GM19463 (cell line): ENCODE results near the gene C17orf100.
"Not testable (repeated sequence)": the region's sequence is repeated elsewhere in the genome, so short reads cannot be mapped to it uniquely, and the experiment has no call there.

ENCODE experiments used
- ATAC-seq: cut with Tn5 transposase; IDR thresholded peaks from one replicate; pipeline ENCODE4 v1.9.1; 2021; ENCODE audit warnings: mild to moderate bottlenecking, moderate library complexity; ENCODE audit not compliant: unreplicated experiment

The C17orf100 gene

GRCh38 chr17:6640536-6641246 lies 10.9 kb upstream of the C17orf100 start, which contains the start of the genes KIAA0753 and TXNDC17:
Gene KIAA0753 (minus strand): TSS chr17:6640711. CDS start chr17:6635103, 5,608 bp downstream.
Gene TXNDC17 (plus strand): TSS chr17:6641060. CDS start chr17:6641083, 23 bp downstream.
- peak; percentile 82 for ATAC-seq

GRCh38 chr17:6641247-6641863 lies 10.2 kb upstream of the C17orf100 start:
- ATAC-seq = no peak

GRCh38 chr17:6642592-6642991 lies 9.0 kb upstream of the C17orf100 start:
- ATAC-seq = no peak

- ATAC-seq = no peak
Measured at GRCh38 chr17:6643451-6644125, 8.0 kb upstream of the C17orf100 start.

GRCh38 chr17:6648181-6648580 lies 3.4 kb upstream of the C17orf100 start:
- no peak for ATAC-seq

- no peak for ATAC-seq
Measured at GRCh38 chr17:6651919-6652452, 424 bp downstream of the C17orf100 start.

GRCh38 chr17:6654841-6655731 lies 3.5 kb downstream of the C17orf100 start:
- no peak for ATAC-seq

- not testable (repeated sequence) for ATAC-seq
Measured at GRCh38 chr17:6655732-6656361, 4.3 kb downstream of the C17orf100 start.

- ATAC-seq = not testable (repeated sequence)
Measured at GRCh38 chr17:6656797-6657632, 5.5 kb downstream of the C17orf100 start.

- no peak for ATAC-seq
Measured at GRCh38 chr17:6657633-6658287, 6.2 kb downstream of the C17orf100 start.

GRCh38 chr17:6658411-6658810 lies 6.8 kb downstream of the C17orf100 start:
- not testable (repeated sequence) for ATAC-seq

GRCh38 chr17:6660101-6660500 lies 8.5 kb downstream of the C17orf100 start:
- ATAC-seq = no peak

GRCh38 chr17:6660805-6661463 lies 9.4 kb downstream of the C17orf100 start:
- peak; percentile 80 for ATAC-seq

GRCh38 chr17:6661464-6661848 lies 9.9 kb downstream of the C17orf100 start:
- ATAC-seq = no peak

- ATAC-seq = not testable (repeated sequence)
Measured at GRCh38 chr17:6663200-6663599, 11.6 kb downstream of the C17orf100 start.

GRCh38 chr17:6666077-6666521 lies 14.5 kb downstream of the C17orf100 start:
- no peak for ATAC-seq

- ATAC-seq = no peak
Measured at GRCh38 chr17:6666557-6666956, 15.0 kb downstream of the C17orf100 start.

GRCh38 chr17:6667516-6667915 lies 16.0 kb downstream of the C17orf100 start:
- no peak for ATAC-seq
